Stimulated activated CD4-positive, alpha-beta T cell treated with anti-CD3 and anti-CD28 coated beads, Interleukin-2, amount 100 ng/mL, for 4 hours (primary cell): ENCODE data around the gene GYPC.

Experiments
- DNase-seq: peaks from one replicate; pipeline ENCODE4 v3.0.0-alpha.2; 2020; ENCODE audit warnings: low read depth

Gene GYPC

GRCh38 chr2:126650994-126651393, 5.0 kb upstream of the GYPC start:
- DNase-seq = no peak

- DNase-seq = no peak
Observed at GRCh38 chr2:126652323-126652891, 3.6 kb upstream of the GYPC start.

- no peak for DNase-seq
Observed at GRCh38 chr2:126653109-126653508, 2.8 kb upstream of the GYPC start.

- no peak for DNase-seq
Observed at GRCh38 chr2:126653761-126654160, 2.2 kb upstream of the GYPC start.

- no peak for DNase-seq
Observed at GRCh38 chr2:126655051-126655450, 907 bp upstream of the GYPC start.

GRCh38 chr2:126656431-126657147, 631 bp downstream of the GYPC start:
- peak; percentile 31 for DNase-seq

- DNase-seq = no peak
Observed at GRCh38 chr2:126657148-126657635, 1.2 kb downstream of the GYPC start.

GRCh38 chr2:126657636-126658318, 1.8 kb downstream of the GYPC start:
- peak; percentile 32 for DNase-seq

GRCh38 chr2:126658319-126658904, 2.5 kb downstream of the GYPC start:
- no peak for DNase-seq

- peak; percentile 33 for DNase-seq
Observed at GRCh38 chr2:126658905-126659561, 3.1 kb downstream of the GYPC start.

GRCh38 chr2:126659562-126660467, 3.9 kb downstream of the GYPC start:
- no peak for DNase-seq

- no peak for DNase-seq
Observed at GRCh38 chr2:126660971-126661370, 5.0 kb downstream of the GYPC start.

- DNase-seq = no peak
Observed at GRCh38 chr2:126661702-126662500, 5.9 kb downstream of the GYPC start.

- no peak for DNase-seq
Observed at GRCh38 chr2:126662621-126663020, 6.7 kb downstream of the GYPC start.

GRCh38 chr2:126663184-126663963, 7.4 kb downstream of the GYPC start:
- no peak for DNase-seq

GRCh38 chr2:126664234-126664633, 8.3 kb downstream of the GYPC start:
- DNase-seq = no peak

GRCh38 chr2:126664639-126665038, 8.7 kb downstream of the GYPC start:
- no peak for DNase-seq

GRCh38 chr2:126665483-126665882, 9.5 kb downstream of the GYPC start:
- DNase-seq = no peak

GRCh38 chr2:126668254-126668653, 12.3 kb downstream of the GYPC start:
- no peak for DNase-seq

GRCh38 chr2:126669772-126670171, 13.8 kb downstream of the GYPC start:
- DNase-seq = no peak
